ENCODE measurements around the gene MACROD2. TPM values are rescaled to one million over a fixed set of nuclear protein-coding genes. Genes with fewer than 3 reads are reported as not detected.

Gene MACROD2
- total RNA-seq, 3 donors from 2014 or later, result 3.2 to 7.6 (median 6.4) TPM

DNA sequence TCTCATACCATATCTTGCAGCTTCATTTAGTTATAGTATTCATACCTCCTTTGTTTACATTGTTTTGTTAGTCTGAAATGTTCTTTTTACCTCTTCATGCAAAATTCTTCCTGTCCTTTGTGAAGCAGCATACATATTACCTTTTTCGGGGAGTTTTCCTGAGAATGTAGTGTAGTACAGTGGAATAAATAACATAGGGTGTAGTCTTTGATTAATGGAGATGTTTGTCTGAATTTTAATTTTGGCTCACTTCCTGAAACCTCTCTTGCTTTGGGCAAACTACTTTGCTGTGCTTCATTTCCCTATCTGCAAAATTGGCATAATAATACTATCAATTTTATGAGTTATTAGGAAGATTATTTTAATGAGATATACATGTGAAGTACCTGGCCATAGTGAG lies 5.6 kb downstream of the MACROD2 start:
- TF ChIP-seq, protein P1, sequence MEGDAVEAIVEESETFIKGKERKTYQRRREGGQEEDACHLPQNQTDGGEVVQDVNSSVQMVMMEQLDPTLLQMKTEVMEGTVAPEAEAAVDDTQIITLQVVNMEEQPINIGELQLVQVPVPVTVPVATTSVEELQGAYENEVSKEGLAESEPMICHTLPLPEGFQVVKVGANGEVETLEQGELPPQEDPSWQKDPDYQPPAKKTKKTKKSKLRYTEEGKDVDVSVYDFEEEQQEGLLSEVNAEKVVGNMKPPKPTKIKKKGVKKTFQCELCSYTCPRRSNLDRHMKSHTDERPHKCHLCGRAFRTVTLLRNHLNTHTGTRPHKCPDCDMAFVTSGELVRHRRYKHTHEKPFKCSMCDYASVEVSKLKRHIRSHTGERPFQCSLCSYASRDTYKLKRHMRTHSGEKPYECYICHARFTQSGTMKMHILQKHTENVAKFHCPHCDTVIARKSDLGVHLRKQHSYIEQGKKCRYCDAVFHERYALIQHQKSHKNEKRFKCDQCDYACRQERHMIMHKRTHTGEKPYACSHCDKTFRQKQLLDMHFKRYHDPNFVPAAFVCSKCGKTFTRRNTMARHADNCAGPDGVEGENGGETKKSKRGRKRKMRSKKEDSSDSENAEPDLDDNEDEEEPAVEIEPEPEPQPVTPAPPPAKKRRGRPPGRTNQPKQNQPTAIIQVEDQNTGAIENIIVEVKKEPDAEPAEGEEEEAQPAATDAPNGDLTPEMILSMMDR (IDR thresholded peaks at IDR 0.05), result no peak
- no peaks in the 10 kb centered on the region for H3K4me1 ChIP-seq (ENCODE audit: low read depth)
- intact Hi-C loops (cut with DNase I, micrococcal nuclease), result no loop called here
- ATAC-seq (no peak), DNase-seq (no peak)
- no peaks in the 10 kb centered on the region for H3K9me3 ChIP-seq
- H3K4me3 ChIP-seq, result no peak overlapping the region
- no peaks in the 10 kb centered on the region for H3K36me3 ChIP-seq (ENCODE audit: low read depth)

DNA sequence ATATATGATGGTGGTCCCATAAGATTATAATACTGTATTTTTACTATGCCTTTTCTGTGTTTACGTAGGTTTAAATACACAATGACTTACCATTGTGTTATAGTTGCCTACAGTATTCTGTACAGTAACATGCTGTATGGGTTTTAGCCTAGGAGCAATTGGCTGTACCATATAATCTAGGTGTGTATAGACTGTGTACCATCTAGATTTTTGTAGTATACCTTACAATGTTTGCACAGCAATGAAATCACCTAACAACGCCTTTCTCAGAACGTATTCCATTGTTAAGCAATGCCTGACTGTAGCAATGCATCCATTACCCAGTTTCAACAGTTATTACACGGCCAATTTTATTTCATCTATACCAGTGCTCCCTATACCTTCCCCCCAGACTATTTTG lies 10.7 kb downstream of the MACROD2 start:
- no peak overlapping the region for H3K4me3 ChIP-seq
- H3K4me1 ChIP-seq (ENCODE audit: low read depth), result no peaks in the 10 kb centered on the region
- ATAC-seq (peak; percentile 84), DNase-seq (no peak)
- intact Hi-C loops (cut with DNase I, micrococcal nuclease), result no loop called here
- H3K9me3 ChIP-seq, result no peaks in the 10 kb centered on the region
- H3K36me3 ChIP-seq (ENCODE audit: low read depth), result no peaks in the 10 kb centered on the region
- TF ChIP-seq, protein P1 (IDR thresholded peaks at IDR 0.05), result no peak

DNA sequence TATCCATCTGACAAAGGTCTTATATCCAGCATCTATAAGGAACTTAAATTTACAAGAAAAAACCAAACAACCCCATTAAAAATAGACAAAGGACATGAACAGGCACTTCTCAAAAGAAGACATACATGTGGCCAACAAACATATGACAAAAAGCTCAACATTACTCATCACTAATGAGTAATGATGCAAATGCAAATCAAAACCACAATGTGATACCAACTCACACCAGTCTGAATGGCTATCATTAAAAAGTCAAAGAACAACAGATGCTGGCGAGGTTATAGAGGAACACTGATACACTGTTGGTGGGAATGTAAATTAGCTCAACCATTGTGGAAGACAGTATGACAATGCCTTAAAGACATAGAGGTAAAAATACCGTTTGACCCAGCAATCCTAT lies 13.9 kb downstream of the MACROD2 start:
- Histone ChIP-seq H3K4me1 (ENCODE audit: low read depth) (no peaks in the 10 kb centered on the region), H3K4me3 (no peak overlapping the region), H3K36me3 (ENCODE audit: low read depth) (no peaks in the 10 kb centered on the region), H3K9me3 (peaks cover 7% of the 10 kb centered on the region)
- DNase-seq, result no peak
- TF ChIP-seq, protein P1 (IDR thresholded peaks at IDR 0.05), result no peak
- intact Hi-C loops (cut with DNase I, micrococcal nuclease), result no loop called here
- no peak for ATAC-seq

DNA sequence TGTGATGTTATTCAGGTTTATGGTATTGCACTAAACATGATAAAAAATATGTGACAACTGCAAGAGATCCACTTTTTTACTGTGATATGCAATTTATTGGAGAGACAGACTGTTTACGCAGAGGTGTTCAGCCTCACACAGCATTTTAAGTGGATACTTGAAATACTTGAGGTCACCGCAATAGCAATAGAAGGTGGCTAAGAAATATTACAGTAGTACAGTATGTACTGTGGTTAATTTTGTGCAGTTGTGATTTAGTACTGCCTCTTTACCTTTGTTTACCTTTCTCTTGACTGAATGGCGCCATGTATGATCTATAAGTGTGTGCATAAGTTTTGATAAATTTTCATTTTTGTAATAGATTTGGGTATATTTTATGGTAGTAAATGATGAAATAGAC lies 17.4 kb downstream of the MACROD2 start:
- intact Hi-C loops (cut with DNase I, micrococcal nuclease), result no loop called here
- DNase-seq (no peak), ATAC-seq (no peak)
- Histone ChIP-seq H3K4me1 (ENCODE audit: low read depth) (no peaks in the 10 kb centered on the region), H3K4me3 (no peak overlapping the region), H3K9me3 (peaks cover 21% of the 10 kb centered on the region), H3K36me3 (ENCODE audit: low read depth) (no peaks in the 10 kb centered on the region)
- TF ChIP-seq, protein P1 (IDR thresholded peaks at IDR 0.05), result no peak

DNA sequence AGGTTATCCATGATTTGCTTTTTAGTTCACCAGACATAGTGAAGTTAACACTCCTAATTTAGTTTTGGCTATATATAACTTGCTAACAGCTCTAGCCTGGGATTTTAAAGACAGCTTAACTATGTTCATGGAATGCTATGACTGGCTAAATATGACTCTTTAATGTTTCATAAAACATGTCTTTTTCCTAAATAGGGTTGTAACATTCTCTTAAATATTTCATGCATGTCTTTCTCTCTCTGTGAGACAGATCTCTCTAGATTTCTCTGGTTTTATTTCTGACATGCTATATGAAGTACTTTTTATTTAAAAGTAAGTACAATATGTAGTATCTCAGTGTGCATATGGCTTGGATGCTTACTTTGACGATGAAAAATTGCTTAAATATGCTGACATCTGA lies 35.7 kb downstream of the MACROD2 start:
- no peaks in the 10 kb centered on the region for H3K4me1 ChIP-seq (ENCODE audit: low read depth)
- TF ChIP-seq, protein P1 (IDR thresholded peaks at IDR 0.05), result no peak
- no peak overlapping the region for H3K4me3 ChIP-seq
- no peak for ATAC-seq
- no peak for DNase-seq
- no peaks in the 10 kb centered on the region for H3K9me3 ChIP-seq
- H3K36me3 ChIP-seq (ENCODE audit: low read depth), result no peaks in the 10 kb centered on the region
- intact Hi-C loops (cut with DNase I, micrococcal nuclease), result no loop called here

DNA sequence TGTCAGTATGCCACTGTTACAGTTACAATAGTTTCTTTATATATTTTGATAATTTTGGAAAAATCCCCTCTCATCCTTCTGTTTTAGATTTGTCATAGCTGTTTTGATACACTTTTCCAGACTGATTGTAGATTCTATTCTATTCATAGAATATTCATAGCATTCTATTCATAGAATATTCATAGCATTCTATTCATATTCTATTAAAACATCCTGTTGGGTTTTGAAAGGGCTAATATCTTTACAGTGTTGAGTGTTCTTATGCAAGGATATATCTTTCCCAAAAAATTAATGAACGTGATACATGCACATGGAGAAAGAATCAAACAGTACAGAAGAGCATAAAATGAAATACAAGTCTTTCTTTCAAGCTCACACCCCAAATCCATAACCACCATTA lies 38.0 kb downstream of the MACROD2 start:
- Histone ChIP-seq H3K4me3 (no peak overlapping the region), H3K4me1 (ENCODE audit: low read depth) (no peaks in the 10 kb centered on the region), H3K36me3 (ENCODE audit: low read depth) (no peaks in the 10 kb centered on the region), H3K9me3 (no peaks in the 10 kb centered on the region)
- intact Hi-C loops (cut with DNase I, micrococcal nuclease), result no loop called here
- TF ChIP-seq, protein P1 (IDR thresholded peaks at IDR 0.05), result no peak
- DNase-seq (no peak), ATAC-seq (no peak)
